Stimulated activated CD8-positive, alpha-beta memory T cell treated with anti-CD3 and anti-CD28 coated beads, Interleukin-12 subunit alpha, Interleukin-12 subunit beta, amount 100 ng/mL, for 4 hours (primary cell): Measurements from ENCODE around the gene IL12B.
"Not testable (repeated sequence)": the region's sequence is repeated elsewhere in the genome, so short reads cannot be mapped to it uniquely, and the experiment has no call there.

Experiments used
- DNase-seq: peaks from one replicate; pipeline ENCODE4 v3.0.0-alpha.2; 2020; ENCODE audit warnings: low read depth

The IL12B gene

GRCh38 chr5:159332800-159333544, 2.7 kb upstream of the IL12B start:
- no peak for DNase-seq

GRCh38 chr5:159331093-159331973, 1.0 kb upstream of the IL12B start:
- peak; percentile 56 for DNase-seq

GRCh38 chr5:159324986-159325385, 5.3 kb downstream of the IL12B start:
- no peak for DNase-seq

GRCh38 chr5:159324102-159324755, 6.1 kb downstream of the IL12B start:
- DNase-seq: no peak

- no peak for DNase-seq
Measured at GRCh38 chr5:159322180-159322579, 8.1 kb downstream of the IL12B start.

GRCh38 chr5:159319832-159320231, 10.5 kb downstream of the IL12B start:
- DNase-seq: no peak

- no peak for DNase-seq
Measured at GRCh38 chr5:159319363-159319762, 10.9 kb downstream of the IL12B start.

- no peak for DNase-seq
Measured at GRCh38 chr5:159318448-159318847, 11.8 kb downstream of the IL12B start.

GRCh38 chr5:159317849-159318248, 12.4 kb downstream of the IL12B start:
- DNase-seq: no peak

- DNase-seq: peak; percentile 10
Measured at GRCh38 chr5:159316519-159317383, 13.5 kb downstream of the IL12B start.

- DNase-seq: no peak
Measured at GRCh38 chr5:159313197-159313596, 17.1 kb downstream of the IL12B start.

GRCh38 chr5:159311063-159311462, 19.2 kb downstream of the IL12B start:
- no peak for DNase-seq

GRCh38 chr5:159310511-159310910, 19.8 kb downstream of the IL12B start:
- no peak for DNase-seq

GRCh38 chr5:159309689-159310433, 20.4 kb downstream of the IL12B start:
- no peak for DNase-seq

GRCh38 chr5:159304961-159305595, 25.2 kb downstream of the IL12B start:
- no peak for DNase-seq

- no peak for DNase-seq
Measured at GRCh38 chr5:159303286-159303685, 27.0 kb downstream of the IL12B start.

GRCh38 chr5:159301929-159302860, 28.1 kb downstream of the IL12B start:
- DNase-seq: not testable (repeated sequence)

- DNase-seq: no peak
Measured at GRCh38 chr5:159301466-159301865, 28.8 kb downstream of the IL12B start.

- DNase-seq: not testable (repeated sequence)
Measured at GRCh38 chr5:159297300-159297699, 33.0 kb downstream of the IL12B start.
